Activated CD8-positive, alpha-beta T cell treated with anti-CD3 and anti-CD28 coated beads for 36 hours (primary cell): ENCODE results near the gene SIL1. TPM values are rescaled to one million over a fixed set of nuclear protein-coding genes. Genes with fewer than 3 reads are reported as not detected.
A peak's percentile ranks its signal among the peaks of the same experiment; 100 is the strongest.
"Not testable (repeated sequence)": the region's sequence is repeated elsewhere in the genome, so short reads cannot be mapped to it uniquely, and the experiment has no call there.

Source experiments
- ATAC-seq: fragments of 200-7000 bp; cut with Tn5 transposase; one replicate; pipeline ENCODE4 v1.10.0; 2021; ENCODE audit warnings: mild to moderate bottlenecking, moderate library complexity
- CTCF ChIA-PET: fragments of 350-600 bp; sonication (Branson Sonifier 250); formaldehyde crosslinking; loops from one replicate; lab custom pipeline; 2021; ENCODE audit warnings: antibody characterized with exemption; lab: Charles Lee
- POLR2A ChIA-PET: fragments of 350-600 bp; sonication (Branson Sonifier 250); formaldehyde crosslinking; loops from one replicate; lab custom pipeline; 2021; ENCODE audit warnings: antibody characterized with exemption; lab: Charles Lee
- DNase-seq: peaks from one replicate; pipeline ENCODE4 v3.0.0-alpha.2; 2020
- H3K27ac Mint-ChIP-seq: one replicate; pipeline ENCODE4 v1.8.0; 2021; ENCODE audit warnings: mild to moderate bottlenecking, mixed read lengths
- H3K27me3 Mint-ChIP-seq: one replicate; pipeline ENCODE4 v1.8.0; 2021; ENCODE audit warnings: mixed read lengths
- H3K36me3 Mint-ChIP-seq: one replicate; pipeline ENCODE4 v1.8.0; 2021; ENCODE audit warnings: low read depth, mixed read lengths
- H3K4me1 Mint-ChIP-seq: one replicate; pipeline ENCODE4 v1.8.0; 2021; ENCODE audit warnings: low read depth, mixed read lengths
- H3K4me3 Mint-ChIP-seq: one replicate; pipeline ENCODE4 v1.8.0; 2021; ENCODE audit warnings: mild to moderate bottlenecking, moderate library complexity, mixed read lengths
- H3K9me3 Mint-ChIP-seq: one replicate; pipeline ENCODE4 v1.8.0; 2021; ENCODE audit warnings: mixed read lengths
- CTCF ChIP-seq: fragments of 200-600 bp; IDR thresholded peaks from one replicate; pipeline ENCODE4 v1.8.0; 2022; ENCODE audit warnings: antibody characterized with exemption, mild to moderate bottlenecking
- intact Hi-C: fragments of 100-400 bp; cut with micrococcal nuclease; formaldehyde crosslinking; loops from one replicate; pipeline ENCODE4 v1.10.0; 2022
- total RNA-seq, 2 experiments: library from RNA; stranded (reverse); gene quantifications; one replicate each; pipeline ENCODE4 v1.2.3, GENCODE V29; 2021

SIL1 gene
- total RNA-seq, 2 experiments from 2014 or later, result 27.6 to 32.3 TPM

DNA sequence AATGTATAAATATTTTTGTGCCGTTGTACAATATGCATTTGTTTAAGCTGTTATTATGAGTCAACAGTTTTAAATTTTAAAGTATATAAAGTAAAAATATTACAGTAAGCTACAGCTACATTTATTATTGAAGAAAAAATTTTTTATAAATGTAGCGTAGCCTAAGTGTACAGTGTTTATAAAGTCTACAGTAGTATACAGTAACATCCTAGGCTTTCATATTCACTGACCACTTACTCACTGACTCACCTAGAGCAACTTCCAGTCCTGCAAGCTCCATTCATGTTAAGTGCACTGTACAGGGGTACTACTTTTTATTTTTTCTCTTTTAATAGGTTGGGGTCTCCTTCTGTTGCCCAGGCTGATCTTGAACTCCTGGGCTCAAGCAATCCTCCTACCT is 30.6 kb downstream of the SIL1 start:
- peaks cover 8% of the 10 kb centered on the region for H3K36me3 Mint-ChIP-seq
- no peak for ATAC-seq
- no peak for TF ChIP-seq CTCF
- H3K9me3 Mint-ChIP-seq, result peaks cover 6% of the 10 kb centered on the region
- ChIA-PET POLR2A (no interaction called here), CTCF (interaction anchor here (1.5 kb wide), 1 partner anchor 10 kb away, joined by 6 read pairs; no protein-coding TSS in a partner anchor)
- no peak overlapping the region for H3K27ac Mint-ChIP-seq
- H3K4me3 Mint-ChIP-seq, result no peak overlapping the region
- no peaks in the 10 kb centered on the region for H3K27me3 Mint-ChIP-seq
- DNase-seq, result no peak
- H3K4me1 Mint-ChIP-seq, result no peaks in the 10 kb centered on the region
- intact Hi-C loops, result no loop called here

DNA sequence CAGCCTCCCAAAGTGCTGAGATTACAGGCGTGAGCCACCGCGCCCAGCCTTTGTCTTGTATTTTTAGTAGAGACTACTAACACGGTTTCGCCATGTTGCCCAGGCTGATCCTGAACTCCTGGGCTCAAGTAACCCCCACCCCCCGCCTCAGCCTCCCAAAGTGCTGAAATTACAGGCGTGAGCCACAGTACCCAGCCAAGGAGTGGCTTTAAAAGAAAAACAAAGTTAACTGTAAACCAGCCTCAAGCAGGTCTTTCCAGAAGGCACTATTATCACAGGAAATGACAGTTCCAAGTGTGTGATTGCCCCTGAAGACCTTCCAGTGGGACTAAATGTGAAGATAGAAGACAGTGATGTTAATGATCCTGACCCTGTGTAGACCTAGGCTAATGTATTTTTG is 31.1 kb downstream of the SIL1 start:
- H3K4me1 Mint-ChIP-seq, result peaks cover under 1% of the 10 kb centered on the region
- no peaks in the 10 kb centered on the region for H3K27me3 Mint-ChIP-seq
- CTCF ChIA-PET, result interaction anchor here (1.5 kb wide), 1 partner anchor 9 kb away, joined by 6 read pairs; no protein-coding TSS in a partner anchor
- no peak for DNase-seq
- H3K4me3 Mint-ChIP-seq, result no peak overlapping the region
- no peak overlapping the region for H3K27ac Mint-ChIP-seq
- intact Hi-C loops, result no loop called here
- ATAC-seq, result no peak
- no peak for TF ChIP-seq CTCF
- H3K9me3 Mint-ChIP-seq, result peaks cover 5% of the 10 kb centered on the region
- POLR2A ChIA-PET, result interaction anchor here (1.0 kb wide), 1 partner anchor 24 kb away, joined by 3 read pairs; no protein-coding TSS in a partner anchor
- H3K36me3 Mint-ChIP-seq, result peaks cover 7% of the 10 kb centered on the region

GRCh38 chr5:139164897-139165296 is 33.3 kb downstream of the SIL1 start:
- DNase-seq, intact Hi-C loops, CTCF ChIA-PET, H3K4me3 Mint-ChIP-seq, H3K36me3 Mint-ChIP-seq, H3K9me3 Mint-ChIP-seq, H3K4me1 Mint-ChIP-seq, POLR2A ChIA-PET, H3K27ac Mint-ChIP-seq, ATAC-seq, H3K27me3 Mint-ChIP-seq: not testable (repeated sequence)

GRCh38 chr5:139164020-139164419 is 34.1 kb downstream of the SIL1 start:
- intact Hi-C loops, result no loop called here
- DNase-seq (peak; percentile 7), ATAC-seq (no peak)
- CTCF ChIA-PET, result interaction anchor here (1.5 kb wide), 1 partner anchor 13 kb away, joined by 4 read pairs; no protein-coding TSS in a partner anchor
- Mint-ChIP-seq H3K4me1 (peaks cover 3% of the 10 kb centered on the region), H3K4me3 (no peak overlapping the region), H3K36me3 (peaks cover 2% of the 10 kb centered on the region), H3K9me3 (no peaks in the 10 kb centered on the region), H3K27ac (no peak overlapping the region), H3K27me3 (no peaks in the 10 kb centered on the region)
- TF ChIP-seq CTCF, result no peak
- POLR2A ChIA-PET, result no interaction called here

- ATAC-seq (no peak), DNase-seq (no peak)
- ChIA-PET POLR2A (interaction anchor here (0.6 kb wide), 2 partner anchors 305 to 1047 kb away, joined by 3 read pairs; no protein-coding TSS in a partner anchor), CTCF (interaction anchor here (1.8 kb wide), 1 partner anchor 9 kb away, joined by 3 read pairs; no protein-coding TSS in a partner anchor)
- TF ChIP-seq CTCF, result no peak
- Mint-ChIP-seq H3K27ac (no peak overlapping the region), H3K9me3 (no peaks in the 10 kb centered on the region), H3K27me3 (no peaks in the 10 kb centered on the region), H3K36me3 (peaks cover 2% of the 10 kb centered on the region), H3K4me3 (no peak overlapping the region), H3K4me1 (peaks cover 3% of the 10 kb centered on the region)
- intact Hi-C loops, result no loop called here
Observed at GRCh38 chr5:139162448-139162847, 35.7 kb downstream of the SIL1 start.
